Measurements from ENCODE around the gene DAAM1.

DAAM1 gene

GRCh38 chr14:59161561-59162175, 26.8 kb upstream of the DAAM1 start:
- no peak overlapping the region for H3K4me3 ChIP-seq (ENCODE audit: low read depth in 1 of 2, low read length in 2 of 2)
- DNase-seq = no peak
- H3K4me1 ChIP-seq (ENCODE audit: insufficient read depth, low read length) = no peaks in the 10 kb centered on the region
- no peak overlapping the region for H3K27ac ChIP-seq (ENCODE audit: low read length)
- H3K27me3 ChIP-seq (ENCODE audit: insufficient read depth, low read length, poor library complexity) = peaks cover 20% of the 10 kb centered on the region
- H3K4me2 ChIP-seq (ENCODE audit: insufficient read depth, low read length) = no peak overlapping the region
- no peaks in the 10 kb centered on the region for H3K79me2 ChIP-seq (ENCODE audit: insufficient read depth, low read length)
- H3K9me3 ChIP-seq (ENCODE audit: insufficient read depth, low read length, severe bottlenecking) = no peaks in the 10 kb centered on the region
- ATAC-seq (ENCODE audit: insufficient read depth, low read depth) = no peak
- no peaks in the 10 kb centered on the region for H4K20me1 ChIP-seq (ENCODE audit: insufficient read depth, low read length)
- no peak for TF ChIP-seq EZH2 (IDR thresholded peaks at IDR 0.05; ENCODE audit: borderline replicate concordance, low read depth, low read length, severe bottlenecking)
- TF ChIP-seq CTCF (IDR thresholded peaks at IDR 0.05; ENCODE audit: borderline replicate concordance, extremely low read depth, low read length, poor library complexity, severe bottlenecking) = no peak
- H3K36me3 ChIP-seq (ENCODE audit: insufficient read depth, low read length) = no peaks in the 10 kb centered on the region
- H3K9ac ChIP-seq (ENCODE audit: low read depth, low read length) = no peak overlapping the region
- H2AFZ ChIP-seq (ENCODE audit: low read depth, low read length) = no peak overlapping the region

- DNase-seq = no peak
- Histone ChIP-seq H3K4me2 (ENCODE audit: insufficient read depth, low read length) (no peak overlapping the region), H3K9me3 (ENCODE audit: insufficient read depth, low read length, severe bottlenecking) (no peaks in the 10 kb centered on the region), H3K4me1 (ENCODE audit: insufficient read depth, low read length) (no peaks in the 10 kb centered on the region), H4K20me1 (ENCODE audit: insufficient read depth, low read length) (no peaks in the 10 kb centered on the region), H3K4me3 (ENCODE audit: low read depth in 1 of 2, low read length in 2 of 2) (no peak overlapping the region), H3K9ac (ENCODE audit: low read depth, low read length) (no peak overlapping the region), H3K79me2 (ENCODE audit: insufficient read depth, low read length) (no peaks in the 10 kb centered on the region), H3K27me3 (ENCODE audit: insufficient read depth, low read length, poor library complexity) (peaks cover 6% of the 10 kb centered on the region), H3K36me3 (ENCODE audit: insufficient read depth, low read length) (no peaks in the 10 kb centered on the region), H3K27ac (ENCODE audit: low read length) (no peak overlapping the region), H2AFZ (ENCODE audit: low read depth, low read length) (no peak overlapping the region)
- ATAC-seq (ENCODE audit: insufficient read depth, low read depth) = no peak
- TF ChIP-seq EZH2 (IDR thresholded peaks at IDR 0.05; ENCODE audit: borderline replicate concordance, low read depth, low read length, severe bottlenecking) (no peak), CTCF (IDR thresholded peaks at IDR 0.05; ENCODE audit: borderline replicate concordance, extremely low read depth, low read length, poor library complexity, severe bottlenecking) (no peak)
These were observed 22.2 kb upstream of the DAAM1 start for GRCh38 chr14:59166258-59166657.

- H3K9ac ChIP-seq (ENCODE audit: low read depth, low read length) = no peak overlapping the region
- H3K27ac ChIP-seq (ENCODE audit: low read length) = no peak overlapping the region
- H3K4me1 ChIP-seq (ENCODE audit: insufficient read depth, low read length) = peaks cover 6% of the 10 kb centered on the region; the same call in 1 of the 2 replicates
These were observed 13.1 kb upstream of the DAAM1 start for GRCh38 chr14:59175404-59175803.

More at GRCh38 chr14:59175404-59175803, 13.1 kb upstream of the DAAM1 start:
- Histone ChIP-seq H3K27me3 (ENCODE audit: insufficient read depth, low read length, poor library complexity) (peaks cover 12% of the 10 kb centered on the region), H2AFZ (ENCODE audit: low read depth, low read length) (no peak overlapping the region), H3K79me2 (ENCODE audit: insufficient read depth, low read length) (no peaks in the 10 kb centered on the region), H3K36me3 (ENCODE audit: insufficient read depth, low read length) (no peaks in the 10 kb centered on the region), H3K4me3 (ENCODE audit: low read depth in 1 of 2, low read length in 2 of 2) (no peak overlapping the region), H3K4me2 (ENCODE audit: insufficient read depth, low read length) (no peak overlapping the region), H3K9me3 (ENCODE audit: insufficient read depth, low read length, severe bottlenecking) (no peaks in the 10 kb centered on the region), H4K20me1 (ENCODE audit: insufficient read depth, low read length) (no peaks in the 10 kb centered on the region)
- ATAC-seq (ENCODE audit: insufficient read depth, low read depth) (no peak), DNase-seq (no peak)
- TF ChIP-seq EZH2 (IDR thresholded peaks at IDR 0.05; ENCODE audit: borderline replicate concordance, low read depth, low read length, severe bottlenecking) (no peak), CTCF (IDR thresholded peaks at IDR 0.05; ENCODE audit: borderline replicate concordance, extremely low read depth, low read length, poor library complexity, severe bottlenecking) (no peak)
